Neural progenitor cell (in vitro differentiated cells): ENCODE data around the gene OR2M4. TPM values are rescaled to one million over a fixed set of nuclear protein-coding genes. Genes with fewer than 3 reads are reported as not detected.

Experiments
- DNase-seq: peaks from one replicate; pipeline ENCODE4 v3.0.0-alpha.2; 2016; ENCODE audit warnings: low spot score
- H2AFZ ChIP-seq: fragments of 200-600 bp; sonication (generic); replicated peaks from 2 replicates; pipeline ENCODE4 v1.6.1; 2016; ENCODE audit warnings: antibody characterized with exemption
- H3F3A ChIP-seq: fragments of 200-600 bp; sonication (generic); 2 replicates; pipeline ENCODE4 v1.6.1; 2016; ENCODE audit warnings: antibody characterized with exemption, low read depth
- H3K27ac ChIP-seq: fragments of 200-600 bp; sonication (generic); 2 replicates; pipeline ENCODE4 v1.5.1; 2016; ENCODE audit warnings: mild to moderate bottlenecking
- H3K27me3 ChIP-seq: fragments of 200-600 bp; sonication (generic); 2 replicates; pipeline ENCODE4 v1.6.1; 2016; ENCODE audit warnings: mild to moderate bottlenecking, moderate library complexity
- H3K36me3 ChIP-seq: fragments of 200-600 bp; sonication (generic); 2 replicates; pipeline ENCODE4 v1.5.1; 2016
- H3K4me1 ChIP-seq: fragments of 200-600 bp; sonication (generic); 2 replicates; pipeline ENCODE4 v1.6.1; 2016; ENCODE audit warnings: mixed run types
- H3K4me2 ChIP-seq: fragments of 200-600 bp; sonication (generic); 2 replicates; pipeline ENCODE4 v1.6.1; 2016
- H3K4me3 ChIP-seq: fragments of 200-600 bp; sonication (generic); 2 replicates; pipeline ENCODE4 v1.5.1; 2016
- H3K79me2 ChIP-seq: fragments of 200-600 bp; sonication (generic); 2 replicates; pipeline ENCODE4 v1.6.1; 2016; ENCODE audit warnings: low read depth
- H3K9ac ChIP-seq: fragments of 200-600 bp; sonication (generic); 2 replicates; pipeline ENCODE4 v1.6.1; 2016
- H3K9me3 ChIP-seq: fragments of 200-600 bp; sonication (generic); 2 replicates; pipeline ENCODE4 v1.5.1; 2016; ENCODE audit warnings: low read depth
- H4K20me1 ChIP-seq: fragments of 200-600 bp; sonication (generic); 2 replicates; pipeline ENCODE4 v1.6.1; 2016; ENCODE audit warnings: low read depth
- H3K27ac Mint-ChIP-seq: 3 replicates; pipeline ENCODE4 v1.8.0; 2021; ENCODE audit warnings: mixed read lengths
- H3K27me3 Mint-ChIP-seq: 2 replicates; pipeline ENCODE4 v1.8.0; 2022; ENCODE audit warnings: low read depth, mild to moderate bottlenecking, inconsistent platforms, moderate library complexity, mixed read lengths; ENCODE audit not compliant: insufficient read depth
- H3K36me3 Mint-ChIP-seq: 3 replicates; pipeline ENCODE4 v1.8.0; 2021; ENCODE audit warnings: mixed read lengths
- H3K4me1 Mint-ChIP-seq: 3 replicates; pipeline ENCODE4 v1.8.0; 2021; ENCODE audit warnings: mixed read lengths
- H3K4me3 Mint-ChIP-seq: 3 replicates; pipeline ENCODE4 v1.8.0; 2021; ENCODE audit warnings: mild to moderate bottlenecking, moderate library complexity, mixed read lengths
- H3K9me3 Mint-ChIP-seq: 3 replicates; pipeline ENCODE4 v1.8.0; 2020; ENCODE audit warnings: mixed read lengths
- CTCF ChIP-seq: fragments of 200-600 bp; sonication (generic); IDR thresholded peaks from 2 replicates; pipeline ENCODE4 v1.5.1; 2017; ENCODE audit warnings: antibody characterized with exemption, mild to moderate bottlenecking
- EZH2 ChIP-seq: fragments of 200-600 bp; sonication (generic); IDR thresholded peaks from 2 replicates; pipeline ENCODE4 v1.6.1; 2017; ENCODE audit warnings: antibody characterized with exemption, mild to moderate bottlenecking, moderate library complexity
- EZH2phosphoT487 ChIP-seq: fragments of 200-600 bp; sonication (generic); IDR thresholded peaks from 2 replicates; pipeline ENCODE4 v1.6.1; 2017; ENCODE audit warnings: antibody characterized with exemption
- total RNA-seq: library from RNA; depleted of rRNA; stranded (reverse); fragments of >200 nt; gene quantifications from 2 replicates; pipeline ENCODE4 v1.2.3, GENCODE V29; 2015; ENCODE audit warnings: low replicate concordance

OR2M4 gene
- total RNA-seq: not detected in 2 replicates

GRCh38 chr1:248231117-248231516 lies at the start of gene OR2M4:
TSS of gene OR2M4 (plus strand) at chr1:248231417. CDS start at chr1:248238929, 7,512 bp downstream.
- no peaks in the 10 kb centered on the region for H3K4me1 Mint-ChIP-seq
- peaks cover 38% of the 10 kb centered on the region for H3K9me3 Mint-ChIP-seq
- no peak within 1 kb of the TSS for H2AFZ ChIP-seq
- no peak within 1 kb of the TSS for H3K27ac Mint-ChIP-seq
- H3K9ac ChIP-seq: no peak within 1 kb of the TSS
- no peaks in the 10 kb centered on the region for H3K36me3 Mint-ChIP-seq
- H3K4me1 ChIP-seq: no peaks in the 10 kb centered on the region
- H3K27ac ChIP-seq: no peak within 1 kb of the TSS
- H3K4me3 Mint-ChIP-seq: no peak within 1 kb of the TSS
- peaks cover 46% of the 10 kb centered on the region for H3K9me3 ChIP-seq
- peaks cover 3% of the 10 kb centered on the region for H3K27me3 Mint-ChIP-seq
- no peak for DNase-seq
- H3K4me2 ChIP-seq: no peak within 1 kb of the TSS
- H4K20me1 ChIP-seq: no peaks in the 10 kb centered on the region
- no peaks in the 10 kb centered on the region for H3K27me3 ChIP-seq
- no peaks in the 10 kb centered on the region for H3K36me3 ChIP-seq
- no peaks in the 10 kb centered on the region for H3K79me2 ChIP-seq
- H3F3A ChIP-seq: no peaks in the 10 kb centered on the region
- TF ChIP-seq CTCF (no peak), EZH2 (no peak), EZH2phosphoT487 (no peak)
- H3K4me3 ChIP-seq: no peak within 1 kb of the TSS

- H3F3A ChIP-seq: no peaks in the 10 kb centered on the region
- H3K4me2 ChIP-seq: no peak overlapping the region
- H3K9ac ChIP-seq: no peak overlapping the region
- Mint-ChIP-seq H3K27me3 (no peaks in the 10 kb centered on the region), H3K36me3 (no peaks in the 10 kb centered on the region), H3K4me1 (no peaks in the 10 kb centered on the region), H3K27ac (no peak overlapping the region), H3K4me3 (no peak overlapping the region), H3K9me3 (peaks cover 52% of the 10 kb centered on the region)
- no peak for TF ChIP-seq CTCF
- TF ChIP-seq EZH2: no peak
- no peak for TF ChIP-seq EZH2phosphoT487
- no peaks in the 10 kb centered on the region for H3K79me2 ChIP-seq
- no peak overlapping the region for H3K4me3 ChIP-seq
- H3K9me3 ChIP-seq: peaks cover 31% of the 10 kb centered on the region
- H3K4me1 ChIP-seq: no peaks in the 10 kb centered on the region
- H3K27me3 ChIP-seq: no peaks in the 10 kb centered on the region
- no peak overlapping the region for H3K27ac ChIP-seq
- no peaks in the 10 kb centered on the region for H4K20me1 ChIP-seq
- DNase-seq: no peak
- no peak overlapping the region for H2AFZ ChIP-seq
- H3K36me3 ChIP-seq: no peaks in the 10 kb centered on the region
Observed at GRCh38 chr1:248183996-248184395, 47.2 kb upstream of the OR2M4 start.

GRCh38 chr1:248187363-248187762 lies 43.9 kb upstream of the OR2M4 start:
- no peak overlapping the region for H3K9ac ChIP-seq
- H3K9me3 ChIP-seq: peaks cover 27% of the 10 kb centered on the region
- no peak for DNase-seq
- no peak overlapping the region for H3K4me3 ChIP-seq
- peaks cover 59% of the 10 kb centered on the region for H3K9me3 Mint-ChIP-seq
- no peaks in the 10 kb centered on the region for H3K27me3 ChIP-seq
- no peak overlapping the region for H3K4me2 ChIP-seq
- H4K20me1 ChIP-seq: no peaks in the 10 kb centered on the region
- TF ChIP-seq EZH2phosphoT487 (no peak), EZH2 (no peak), CTCF (no peak)
- no peak overlapping the region for H3K27ac ChIP-seq
- no peaks in the 10 kb centered on the region for H3K4me1 ChIP-seq
- no peaks in the 10 kb centered on the region for H3K36me3 Mint-ChIP-seq
- no peak overlapping the region for H3K27ac Mint-ChIP-seq
- H3K4me3 Mint-ChIP-seq: no peak overlapping the region
- no peaks in the 10 kb centered on the region for H3K4me1 Mint-ChIP-seq
- H3K27me3 Mint-ChIP-seq: no peaks in the 10 kb centered on the region
- H3K79me2 ChIP-seq: no peaks in the 10 kb centered on the region
- H2AFZ ChIP-seq: no peak overlapping the region
- H3K36me3 ChIP-seq: no peaks in the 10 kb centered on the region
- H3F3A ChIP-seq: no peaks in the 10 kb centered on the region
